WTC11 (cell line): Measurements from ENCODE around the gene SMTN. TPM values are rescaled to one million over a fixed set of nuclear protein-coding genes. Genes with fewer than 3 reads are reported as not detected.

Experiments
- ATF2 ChIP-seq: sonication (generic); formaldehyde crosslinking; IDR thresholded peaks from 2 replicates; pipeline ENCODE4 v1.8.1; 2022; ENCODE audit warnings: low read depth, missing genetic modification reagents, borderline replicate concordance
- CBFB ChIP-seq: sonication (generic); formaldehyde crosslinking; IDR thresholded peaks from 2 replicates; pipeline ENCODE4 v1.8.1; 2022; ENCODE audit warnings: mild to moderate bottlenecking, low read depth, missing genetic modification reagents
- CREB1 ChIP-seq: sonication (generic); formaldehyde crosslinking; IDR thresholded peaks from 2 replicates; pipeline ENCODE4 v1.8.0; 2023; ENCODE audit warnings: mild to moderate bottlenecking, missing genetic modification reagents
- CREM ChIP-seq: sonication (generic); formaldehyde crosslinking; IDR thresholded peaks from 2 replicates; pipeline ENCODE4 v1.8.1; 2022; ENCODE audit warnings: mild to moderate bottlenecking, missing genetic modification reagents, moderate library complexity
- EMX1 ChIP-seq: fragments of 250-450 bp; sonication (Bioruptor Pico); IDR thresholded peaks from 2 replicates; pipeline ENCODE4 v1.8.0; 2021; ENCODE audit warnings: mild to moderate bottlenecking
- ETV6 ChIP-seq: sonication (generic); formaldehyde crosslinking; IDR thresholded peaks from 2 replicates; pipeline ENCODE4 v1.8.1; 2022; ENCODE audit warnings: mild to moderate bottlenecking, missing genetic modification reagents
- FOXJ3 ChIP-seq: sonication (generic); formaldehyde crosslinking; IDR thresholded peaks from 2 replicates; pipeline ENCODE4 v1.9.0; 2021; ENCODE audit warnings: missing genetic modification reagents, mild to moderate bottlenecking, borderline replicate concordance
- FOXK1 ChIP-seq: sonication (generic); formaldehyde crosslinking; IDR thresholded peaks from 2 replicates; pipeline ENCODE4 v1.8.0; 2022; ENCODE audit warnings: mild to moderate bottlenecking, moderate library complexity, missing genetic modification reagents
- GABPB1 ChIP-seq: sonication (generic); formaldehyde crosslinking; IDR thresholded peaks from 2 replicates; pipeline ENCODE4 v1.8.1; 2023; ENCODE audit warnings: mild to moderate bottlenecking, missing genetic modification reagents
- GTF2I ChIP-seq: fragments of 250-450 bp; sonication (Bioruptor Pico); conservative IDR thresholded peaks from 2 replicates; pipeline ENCODE4 v1.4.0; 2021; ENCODE audit warnings: mild to moderate bottlenecking
- HMGXB4 ChIP-seq: sonication (generic); formaldehyde crosslinking; IDR thresholded peaks from 2 replicates; pipeline ENCODE4 v1.8.1; 2023; ENCODE audit warnings: mild to moderate bottlenecking, moderate library complexity, missing genetic modification reagents
- JAZF1 ChIP-seq: fragments of 250-450 bp; sonication (Bioruptor Pico); IDR thresholded peaks from 2 replicates; pipeline ENCODE4 v1.9.0; 2021; ENCODE audit warnings: moderate library complexity, mild to moderate bottlenecking, inconsistent platforms
- MXD4 ChIP-seq: fragments of 250-450 bp; sonication (Bioruptor Pico); IDR thresholded peaks from 2 replicates; pipeline ENCODE4 v1.8.0; 2021; ENCODE audit warnings: mild to moderate bottlenecking, moderate library complexity, borderline replicate concordance
- OVOL2 ChIP-seq: fragments of 250-450 bp; sonication (Bioruptor Pico); IDR thresholded peaks from 2 replicates; pipeline ENCODE4 v1.9.0; 2021; ENCODE audit warnings: mild to moderate bottlenecking, borderline replicate concordance
- PRDM15 ChIP-seq: sonication (generic); formaldehyde crosslinking; IDR thresholded peaks from 2 replicates; pipeline ENCODE4 v1.8.0; 2022; ENCODE audit warnings: missing genetic modification reagents
- PRRX2 ChIP-seq: fragments of 250-450 bp; sonication (Bioruptor Pico); IDR thresholded peaks from 2 replicates; pipeline ENCODE4 v1.8.0; 2021; ENCODE audit warnings: mild to moderate bottlenecking
- SMAD3 ChIP-seq: sonication (generic); formaldehyde crosslinking; IDR thresholded peaks from 2 replicates; pipeline ENCODE4 v1.8.0; 2022; ENCODE audit warnings: missing genetic modification reagents, mild to moderate bottlenecking, borderline replicate concordance
- STAT6 ChIP-seq: sonication (generic); formaldehyde crosslinking; conservative IDR thresholded peaks from 2 replicates; pipeline ENCODE4 v1.8.1; 2023; ENCODE audit warnings: mild to moderate bottlenecking, low read depth, missing genetic modification reagents, moderate library complexity
- TP53 ChIP-seq: sonication (generic); formaldehyde crosslinking; IDR thresholded peaks from 2 replicates; pipeline ENCODE4 v1.8.1; 2023; ENCODE audit warnings: mild to moderate bottlenecking, missing genetic modification reagents
- USF1 ChIP-seq: sonication (generic); formaldehyde crosslinking; IDR thresholded peaks from 2 replicates; pipeline ENCODE4 v1.8.0; 2022; ENCODE audit warnings: mild to moderate bottlenecking, missing genetic modification reagents
- ZBTB43 ChIP-seq: sonication (generic); formaldehyde crosslinking; IDR thresholded peaks from 2 replicates; pipeline ENCODE4 v1.8.1; 2023; ENCODE audit warnings: mild to moderate bottlenecking, missing genetic modification reagents
- ZNF232 ChIP-seq: sonication (generic); formaldehyde crosslinking; IDR thresholded peaks from 2 replicates; pipeline ENCODE4 v1.8.0; 2022; ENCODE audit warnings: mild to moderate bottlenecking, missing genetic modification reagents
- ZNF396 ChIP-seq: fragments of 250-450 bp; sonication (Bioruptor Pico); IDR thresholded peaks from 2 replicates; pipeline ENCODE4 v1.8.0; 2021; ENCODE audit warnings: mild to moderate bottlenecking, moderate library complexity, borderline replicate concordance
- ZNF423 ChIP-seq: fragments of 250-450 bp; sonication (Bioruptor Pico); IDR thresholded peaks from 2 replicates; pipeline ENCODE4 v2.1.2; 2022; ENCODE audit warnings: mild to moderate bottlenecking, moderate library complexity
- ZNF425 ChIP-seq: fragments of 250-450 bp; sonication (Bioruptor Pico); conservative IDR thresholded peaks from 2 replicates; pipeline ENCODE4 v1.9.0; 2021; ENCODE audit warnings: mild to moderate bottlenecking
- ZNF671 ChIP-seq: fragments of 250-450 bp; sonication (Bioruptor Pico); IDR thresholded peaks from 2 replicates; pipeline ENCODE4 v1.8.0; 2021; ENCODE audit warnings: mild to moderate bottlenecking
- total RNA-seq: library from RNA; stranded (reverse); gene quantifications from 3 replicates; pipeline ENCODE4 v1.2.3, GENCODE V29; 2021

SMTN gene
- total RNA-seq, 1 experiment from 2014 or later, result 34.5 TPM

DNA sequence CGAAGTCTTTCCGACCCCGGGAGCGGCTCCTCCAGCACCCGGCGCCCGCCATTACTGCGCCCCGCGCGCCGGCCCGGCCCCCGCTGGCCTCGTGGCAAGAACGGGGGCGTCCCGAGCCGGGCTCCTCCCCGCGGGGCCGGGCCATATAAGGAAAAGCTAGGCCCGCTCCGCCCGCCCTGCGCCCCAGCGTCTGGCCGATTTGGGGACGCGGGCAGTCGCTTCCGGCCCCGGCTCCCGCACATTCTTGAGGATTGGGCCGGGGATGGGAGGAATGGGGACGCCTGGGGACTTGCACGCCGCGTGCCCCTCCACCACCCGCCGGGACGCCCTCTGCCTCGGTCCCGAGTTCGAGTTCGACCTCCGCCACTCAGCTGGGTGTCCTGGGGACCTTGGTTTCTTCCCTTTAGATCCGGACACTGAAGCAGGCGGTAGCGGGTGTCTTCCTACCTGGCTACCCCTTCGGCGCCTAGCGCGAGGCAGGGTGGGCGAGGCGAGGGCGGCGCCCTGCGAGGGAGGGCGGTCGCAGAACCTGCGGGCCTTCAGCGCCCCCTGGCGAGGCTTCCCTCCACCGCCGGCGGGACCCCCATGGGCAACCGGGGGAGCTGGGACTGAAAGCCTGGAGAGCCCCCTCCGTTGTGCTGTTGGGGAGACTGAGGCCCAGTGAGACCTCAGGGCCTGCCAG lies 3.8 kb downstream of the SMTN start (continued):
- TF ChIP-seq TP53 (CRISPR knock-in tag), result 0 out of 2 replicates have a peak, but pooled peaks have one; percentile 29
- 0 out of 2 replicates have a peak, but pooled peaks have one; percentile 23 for TF ChIP-seq GTF2I (CRISPR knock-in tag)
- TF ChIP-seq ZBTB43 (CRISPR knock-in tag), result peak; percentile 80
- TF ChIP-seq PRDM15 (CRISPR knock-in tag), result no peak
- no peak for TF ChIP-seq GABPB1 (CRISPR knock-in tag)
- peak; percentile 40; the same call in 1 of the 2 replicates for TF ChIP-seq ZNF423 (CRISPR knock-in tag)
- no peak for TF ChIP-seq EMX1 (CRISPR knock-in tag)
- no peak for TF ChIP-seq PRRX2 (CRISPR knock-in tag)
- TF ChIP-seq CREM, result no peak; the same call in 1 of the 2 replicates
- peak; percentile 60; the same call in 1 of the 2 replicates for TF ChIP-seq USF1 (CRISPR knock-in tag)
- TF ChIP-seq MXD4 (CRISPR knock-in tag), result no peak
- TF ChIP-seq ZNF232 (CRISPR knock-in tag), result peak; percentile 63; the same call in 1 of the 2 replicates
- TF ChIP-seq HMGXB4, result peak; percentile 96
- TF ChIP-seq STAT6, result no peak
- no peak for TF ChIP-seq ATF2 (CRISPR knock-in tag)
- no peak for TF ChIP-seq OVOL2
- no peak; the same call in 1 of the 2 replicates for TF ChIP-seq SMAD3
- TF ChIP-seq FOXJ3, result no peak
- TF ChIP-seq ZNF425 (CRISPR knock-in tag), result no peak
- no peak for TF ChIP-seq ZNF396 (CRISPR knock-in tag)
- TF ChIP-seq FOXK1 (CRISPR knock-in tag), result peak; percentile 78
- peak; percentile 83 for TF ChIP-seq ETV6 (CRISPR knock-in tag)
- peak; percentile 37; the same call in 1 of the 2 replicates for TF ChIP-seq CBFB (CRISPR knock-in tag)
- no peak for TF ChIP-seq JAZF1 (CRISPR knock-in tag)
- no peak for TF ChIP-seq CREB1
- no peak for TF ChIP-seq ZNF671 (CRISPR knock-in tag)
